Measurements from ENCODE around the gene DNAH14.

GRCh38 chr1:225155555-225155954 is 226.1 kb downstream of the DNAH14 start:
- TF ChIP-seq CTCF (optimal IDR thresholded peaks at IDR 0.05 in 1 of 3, IDR thresholded peaks at IDR 0.05 in 1 of 3, conservative IDR thresholded peaks at IDR 0.05 in 1 of 3; ENCODE audit: extremely low read depth in 1 of 3, insufficient read depth in 2 of 3, low read length in 3 of 3) (no peak), EZH2 (IDR thresholded peaks at IDR 0.05; ENCODE audit: low read length) (no peak)
